ENCODE data around the gene DNAH2. TPM values are rescaled to one million over a fixed set of nuclear protein-coding genes. Genes with fewer than 3 reads are reported as not detected.

The DNAH2 gene
- total and polyA plus RNA-seq, 2 of the 13 experiments (the other 11 are each of a cell fraction or from before 2014, with no cell fraction given): not detected

- Histone ChIP-seq H2AFZ (ENCODE audit: low read length) (no peak overlapping the region), H3K4me3 (replicated peaks in 1 of 3; ENCODE audit: insufficient read depth in 1 of 3, low read depth in 2 of 3, low read length in 3 of 3) (no peak overlapping the region), H3K27ac (ENCODE audit: extremely low read length, insufficient read depth, low read length) (no peak overlapping the region), H3K27me3 (ENCODE audit: control insufficient read depth in 1 of 2, insufficient read depth in 2 of 2, low read length in 2 of 2) (peaks cover 4 to 47% of the 10 kb centered on the region in 2 experiments; a peak in 4 of 5 replicates), H3K4me1 (ENCODE audit: insufficient read depth, low read length) (no peaks in the 10 kb centered on the region), H3K36me3 (replicated peaks in 1 of 2; ENCODE audit: control insufficient read depth in 1 of 2, insufficient read depth in 2 of 2, low read length in 2 of 2) (no peaks in the 10 kb centered on the region), H3K79me2 (ENCODE audit: insufficient read depth, low read length) (no peaks in the 10 kb centered on the region), H4K20me1 (ENCODE audit: insufficient read depth, low read length) (no peaks in the 10 kb centered on the region), H3K9ac (ENCODE audit: insufficient read depth, low read depth, low read length) (no peak overlapping the region), H3K9me3 (ENCODE audit: low read length) (no peaks in the 10 kb centered on the region), H3K4me2 (ENCODE audit: low read depth, low read length) (no peak overlapping the region)
- intact Hi-C loops (cut with micrococcal nuclease; ENCODE audit: unreplicated experiment): no loop called here
- ChIA-PET CTCF (ENCODE audit: low intra/inter-chr PET ratio, low total read pairs) (no interaction called here), POLR2A (no interaction called here)
- TF ChIP-seq ZNF121 (CRISPR knock-in tag; IDR thresholded peaks at IDR 0.05) (no peak), ZBTB42 (CRISPR knock-in tag; IDR thresholded peaks at IDR 0.05) (no peak), MEF2D (CRISPR knock-in tag; IDR thresholded peaks at IDR 0.05) (no peak), MAX (IDR thresholded peaks at IDR 0.05) (no peak)
- DNase-seq (ENCODE audit: low spot score): no peak
- 48% methylated on average over 10 of the region's 10 CpGs for WGBS (ENCODE audit: low lambda C conversion rate)
- ATAC-seq: no peak
- no peak for FAIRE-seq
- in situ Hi-C loops (cut with HindIII; ENCODE audit: extremely low pct_ligation_motif_present, low pct_unique_long_range_greater_than_20kb): no loop called here
- no TSS peak for BruUV-seq (replicated peaks)
Measured at GRCh38 chr17:7767004-7767403, 49.5 kb downstream of the DNAH2 start.

DNA sequence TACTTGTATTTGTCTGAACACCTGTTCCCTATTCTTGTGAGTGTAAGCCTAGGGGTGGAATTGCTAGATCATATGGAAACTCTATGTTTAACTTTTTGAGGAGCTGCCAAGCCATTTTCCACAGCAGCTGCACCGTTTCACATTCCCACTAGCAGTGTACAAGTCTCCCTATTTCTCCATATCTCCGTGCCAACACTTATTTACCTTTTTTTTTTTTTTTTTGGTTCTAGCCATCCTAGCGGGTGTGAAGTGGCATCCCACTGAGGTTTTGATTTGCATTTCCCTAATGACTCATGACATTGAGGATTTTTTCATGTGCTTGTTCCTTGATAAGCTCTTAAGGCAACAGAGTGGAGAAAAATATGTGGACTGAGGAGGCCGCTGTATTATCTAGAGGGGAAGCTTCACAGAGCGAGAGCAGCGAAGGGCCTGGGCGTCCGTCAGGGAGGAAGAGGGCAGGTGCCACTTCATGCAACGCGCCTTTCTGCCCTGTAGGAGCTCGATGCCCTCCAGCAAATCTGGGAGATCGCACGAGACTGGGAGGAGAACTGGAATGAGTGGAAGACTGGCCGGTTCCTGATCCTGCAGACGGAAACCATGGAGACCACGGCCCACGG, 50.0 kb downstream of the DNAH2 start:
- H2AFZ ChIP-seq (ENCODE audit: low read length): no peak overlapping the region
- peaks cover 4 to 47% of the 10 kb centered on the region in 2 experiments; a peak in 4 of 5 replicates for H3K27me3 ChIP-seq (ENCODE audit: control insufficient read depth in 1 of 2, insufficient read depth in 2 of 2, low read length in 2 of 2)
- DNase-seq (ENCODE audit: low spot score) (no peak), ATAC-seq (no peak), FAIRE-seq (no peak)
- H3K9ac ChIP-seq (ENCODE audit: insufficient read depth, low read depth, low read length): no peak overlapping the region
- no peaks in the 10 kb centered on the region for H3K9me3 ChIP-seq (ENCODE audit: low read length)
- H3K79me2 ChIP-seq (ENCODE audit: insufficient read depth, low read length): no peaks in the 10 kb centered on the region
- H3K36me3 ChIP-seq (replicated peaks in 1 of 2; ENCODE audit: control insufficient read depth in 1 of 2, insufficient read depth in 2 of 2, low read length in 2 of 2): no peaks in the 10 kb centered on the region
- in situ Hi-C loops (cut with HindIII; ENCODE audit: extremely low pct_ligation_motif_present, low pct_unique_long_range_greater_than_20kb): no loop called here
- peaks cover 3% of the 10 kb centered on the region; the same call in 1 of the 2 replicates for H3K4me1 ChIP-seq (ENCODE audit: insufficient read depth, low read length)
- no peaks in the 10 kb centered on the region for H4K20me1 ChIP-seq (ENCODE audit: insufficient read depth, low read length)
- 38% methylated on average over 17 of the region's 17 CpGs for WGBS (ENCODE audit: low lambda C conversion rate)
- no peak overlapping the region for H3K27ac ChIP-seq (ENCODE audit: extremely low read length, insufficient read depth, low read length)
- ChIA-PET CTCF (ENCODE audit: low intra/inter-chr PET ratio, low total read pairs) (no interaction called here), POLR2A (no interaction called here)
- H3K4me2 ChIP-seq (ENCODE audit: low read depth, low read length): no peak overlapping the region
- intact Hi-C loops (cut with micrococcal nuclease; ENCODE audit: unreplicated experiment): no loop called here
- TF ChIP-seq ZNF326 (CRISPR knock-in tag; IDR thresholded peaks at IDR 0.05; ENCODE audit: borderline replicate concordance) (no peak), ZNF121 (CRISPR knock-in tag; IDR thresholded peaks at IDR 0.05) (no peak), YY1 (IDR thresholded peaks at IDR 0.05; ENCODE audit: insufficient read depth, insufficient replicate concordance, low read depth, low read length) (no peak), ZNF841 (CRISPR knock-in tag; IDR thresholded peaks at IDR 0.05; ENCODE audit: borderline replicate concordance) (no peak), MIXL1 (CRISPR knock-in tag; IDR thresholded peaks at IDR 0.05) (no peak)
- no TSS peak for BruUV-seq (replicated peaks)
- no peak overlapping the region for H3K4me3 ChIP-seq (replicated peaks in 1 of 3; ENCODE audit: insufficient read depth in 1 of 3, low read depth in 2 of 3, low read length in 3 of 3)
